HG02759 (cell line): Measurements from ENCODE around the gene FSD1.

Experiments
- ATAC-seq: cut with Tn5 transposase; IDR thresholded peaks from one replicate; pipeline ENCODE4 v1.9.1; 2021; ENCODE audit warnings: mild to moderate bottlenecking, moderate library complexity; ENCODE audit not compliant: unreplicated experiment

The FSD1 gene

DNA sequence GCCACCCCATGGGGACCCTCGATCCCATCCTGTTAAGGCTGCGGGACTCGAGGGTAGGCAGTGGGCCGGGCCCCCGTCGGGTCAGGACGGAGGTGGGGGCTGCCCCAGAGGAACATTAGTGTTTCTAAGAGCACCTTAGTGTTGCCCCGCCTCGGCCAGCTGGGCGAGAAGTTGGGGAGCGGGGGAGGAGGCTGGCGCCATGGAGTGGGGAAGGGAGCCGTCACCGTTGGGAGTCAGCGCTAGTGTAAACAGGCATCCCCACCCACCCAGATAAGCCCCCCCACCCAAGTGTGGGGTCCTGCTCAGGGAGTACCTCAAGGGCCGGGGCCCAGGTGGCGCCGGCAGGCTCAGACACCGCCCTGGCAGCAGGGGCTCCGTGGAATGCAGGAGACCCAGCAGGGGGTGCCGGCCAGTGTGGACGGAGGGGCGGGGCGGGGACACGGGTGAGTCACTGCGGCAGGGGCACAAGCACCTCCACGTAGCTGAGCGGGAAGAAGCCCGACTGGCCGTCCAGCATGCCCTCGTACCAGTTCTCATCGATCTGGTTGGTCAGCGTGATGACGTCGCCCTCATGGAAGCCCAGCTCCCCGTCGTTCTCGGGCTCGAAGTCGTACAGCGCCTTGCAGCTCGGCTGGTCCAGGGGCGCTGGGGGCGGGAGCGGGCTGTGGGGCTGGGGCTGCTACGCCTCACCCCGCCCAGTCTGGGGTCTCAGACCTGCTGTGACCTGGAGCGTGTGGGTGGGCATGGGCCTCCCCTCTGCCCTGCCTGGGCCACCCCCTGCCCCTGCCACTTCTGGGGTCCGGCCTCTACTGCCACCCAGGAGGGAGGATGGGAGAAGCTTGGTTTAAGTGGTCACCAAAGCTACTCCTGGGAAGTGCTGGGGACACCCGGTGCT, 57.0 kb downstream of the FSD1 start:
- ATAC-seq, result no peak

- no peak for ATAC-seq
These were observed 57.9 kb downstream of the FSD1 start for GRCh38 chr19:4362101-4362828.

- ATAC-seq, result no peak
These were observed 58.6 kb downstream of the FSD1 start for GRCh38 chr19:4362831-4363545.

- ATAC-seq, result no peak
These were observed 59.3 kb downstream of the FSD1 start for GRCh38 chr19:4363571-4364304.

DNA sequence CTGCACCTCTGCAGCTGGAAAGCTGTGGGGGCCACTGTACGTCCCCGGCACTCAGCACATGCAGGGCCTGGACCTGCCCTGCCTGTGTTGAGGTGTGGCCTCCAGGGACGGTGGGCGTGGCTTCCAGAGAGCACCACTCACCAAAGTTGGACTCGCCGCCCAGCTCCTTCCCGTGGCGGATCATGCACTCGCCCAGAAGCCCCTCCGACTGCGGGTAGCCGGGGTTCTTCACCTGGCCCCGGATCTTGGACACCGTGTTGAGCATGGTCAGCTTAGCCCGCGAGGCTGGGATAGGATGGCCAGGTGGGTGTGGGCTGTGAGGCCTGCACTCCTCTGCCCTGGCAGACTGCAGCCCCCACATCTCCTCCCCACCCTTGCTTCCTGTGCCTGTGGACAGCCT, 60.9 kb downstream of the FSD1 start:
- no peak for ATAC-seq

DNA sequence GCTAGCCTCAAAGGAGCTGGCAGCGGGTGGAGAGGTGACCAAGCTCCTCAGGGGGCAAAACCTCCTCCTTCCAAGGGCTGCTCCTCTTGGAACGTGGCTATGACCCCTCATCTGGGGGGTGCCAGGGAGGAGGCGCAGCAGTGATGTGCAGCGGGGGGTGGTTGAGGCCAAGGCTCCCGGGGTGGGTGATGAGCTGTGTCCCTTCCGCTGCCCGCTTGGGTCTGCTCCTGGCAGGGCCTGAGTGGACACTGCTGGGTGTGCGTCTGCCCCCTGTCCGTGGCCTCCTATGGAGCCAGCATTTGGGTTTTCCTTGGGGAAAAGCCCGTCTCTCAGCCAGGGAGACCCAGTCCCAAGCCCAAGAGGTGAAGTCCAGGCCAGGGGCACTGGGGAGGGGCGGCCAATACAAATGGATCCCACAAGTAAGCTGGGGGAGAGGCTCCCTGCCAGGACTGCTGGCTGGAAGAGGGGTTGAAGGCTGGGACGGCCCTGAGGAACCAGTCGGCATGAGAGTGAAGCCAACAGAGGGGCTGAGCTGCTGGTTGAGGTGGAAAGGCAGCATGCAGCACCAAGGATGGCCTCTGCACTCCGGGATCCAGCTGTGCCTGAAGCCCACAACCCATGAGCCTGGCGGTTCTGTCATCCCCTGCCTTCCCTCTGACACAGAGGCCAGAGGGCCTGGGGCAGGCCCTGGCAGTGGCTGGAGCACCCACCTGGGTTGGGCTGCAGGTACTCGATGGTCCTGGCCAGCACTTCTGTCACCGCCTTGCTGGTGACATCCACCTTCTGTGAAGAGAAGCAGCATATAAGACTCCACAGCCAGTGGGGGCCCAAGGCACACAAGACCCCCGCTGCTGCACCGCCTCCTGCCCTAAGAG, 61.6 kb downstream of the FSD1 start:
- no peak for ATAC-seq

GRCh38 chr19:4366666-4367335, 62.4 kb downstream of the FSD1 start:
- no peak for ATAC-seq

- no peak for ATAC-seq
These were observed 62.9 kb downstream of the FSD1 start for GRCh38 chr19:4367336-4367723.

DNA sequence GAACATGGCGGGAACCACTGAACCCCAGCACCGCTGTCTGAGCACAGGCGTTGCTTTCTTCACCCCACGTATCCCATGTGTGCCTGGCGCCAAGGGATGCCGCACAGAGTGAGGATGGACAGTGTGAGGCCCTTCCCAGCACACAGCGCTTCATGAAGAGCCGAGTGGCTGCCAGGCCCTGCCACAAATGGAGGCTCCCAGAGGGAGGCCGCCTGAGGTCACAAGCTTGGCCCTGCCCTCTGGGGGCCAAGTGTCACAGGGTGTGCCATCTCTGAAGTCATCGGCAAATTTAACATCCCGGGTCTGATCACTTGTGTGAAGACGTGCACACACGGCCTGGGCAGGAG, 63.4 kb downstream of the FSD1 start:
- ATAC-seq, result no peak

GRCh38 chr19:4368128-4368820, 63.9 kb downstream of the FSD1 start:
- peak; percentile 3 for ATAC-seq

- peak; percentile 46 for ATAC-seq
These were observed 64.9 kb downstream of the FSD1 start for GRCh38 chr19:4369109-4369887.

DNA sequence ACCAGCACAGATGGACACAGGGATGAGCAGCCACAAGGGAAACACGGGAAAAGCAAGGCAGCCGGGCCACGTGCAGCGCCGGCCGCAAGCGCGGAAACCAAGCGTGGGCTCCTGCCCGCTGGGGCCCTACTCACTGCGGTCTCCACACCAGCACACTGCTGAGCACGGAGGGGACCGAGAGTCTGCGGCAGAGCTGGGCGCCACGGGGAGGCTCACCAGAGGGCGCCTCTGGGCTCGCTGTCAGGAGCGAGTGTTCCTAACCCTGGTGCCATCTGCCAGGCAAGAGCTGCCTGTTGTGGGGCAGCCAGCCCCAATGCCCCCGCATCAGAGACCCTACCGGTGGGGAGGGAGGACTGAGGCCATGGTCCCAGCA, 65.5 kb downstream of the FSD1 start:
- peak; percentile 48 for ATAC-seq

- ATAC-seq, result no peak
These were observed 66.1 kb downstream of the FSD1 start for GRCh38 chr19:4370418-4371041.

DNA sequence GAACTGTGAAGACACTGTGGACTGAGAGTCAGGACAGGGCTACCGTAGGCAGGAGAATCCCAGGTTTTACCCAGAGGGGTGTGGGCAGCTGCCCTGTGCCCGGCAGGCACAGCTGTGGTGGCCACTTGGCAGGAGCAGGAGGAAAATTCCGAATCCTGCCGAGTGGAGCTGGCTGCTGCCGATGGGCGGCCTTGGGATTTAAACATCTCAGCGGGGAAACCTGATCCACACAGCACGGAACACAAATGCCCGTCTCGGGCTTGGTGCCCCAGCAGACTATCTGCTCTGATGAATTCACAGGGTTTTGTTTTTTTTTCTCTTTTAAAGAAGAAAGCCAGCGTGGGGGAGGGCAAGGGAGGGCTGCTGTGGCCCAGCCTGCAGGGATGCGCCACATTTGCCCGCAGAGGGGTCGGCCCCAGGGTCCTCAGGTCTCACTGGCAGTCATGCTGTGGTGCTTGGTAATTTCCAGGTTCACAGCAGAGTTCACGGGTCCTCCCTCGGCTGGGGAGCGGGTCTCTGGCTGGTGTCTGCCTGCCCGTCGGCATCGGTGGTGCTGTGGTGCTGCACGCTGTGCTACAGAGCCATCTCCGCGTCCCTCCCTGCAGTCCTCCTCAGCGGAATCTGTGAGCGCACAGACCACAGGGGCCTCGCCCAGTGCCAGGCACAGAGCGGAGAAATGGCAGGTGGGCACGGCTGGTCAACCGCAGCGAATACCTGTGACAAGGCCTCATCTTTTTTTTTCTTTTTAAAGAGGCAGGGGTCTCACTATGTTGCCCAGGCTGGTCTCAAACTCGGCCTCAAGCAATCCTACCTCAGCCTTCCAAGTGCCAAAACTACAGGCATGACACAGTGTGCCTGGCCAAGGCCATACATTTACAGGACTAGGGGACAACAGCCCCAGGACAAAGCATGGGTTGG, 67.1 kb downstream of the FSD1 start:
- ATAC-seq, result no peak

DNA sequence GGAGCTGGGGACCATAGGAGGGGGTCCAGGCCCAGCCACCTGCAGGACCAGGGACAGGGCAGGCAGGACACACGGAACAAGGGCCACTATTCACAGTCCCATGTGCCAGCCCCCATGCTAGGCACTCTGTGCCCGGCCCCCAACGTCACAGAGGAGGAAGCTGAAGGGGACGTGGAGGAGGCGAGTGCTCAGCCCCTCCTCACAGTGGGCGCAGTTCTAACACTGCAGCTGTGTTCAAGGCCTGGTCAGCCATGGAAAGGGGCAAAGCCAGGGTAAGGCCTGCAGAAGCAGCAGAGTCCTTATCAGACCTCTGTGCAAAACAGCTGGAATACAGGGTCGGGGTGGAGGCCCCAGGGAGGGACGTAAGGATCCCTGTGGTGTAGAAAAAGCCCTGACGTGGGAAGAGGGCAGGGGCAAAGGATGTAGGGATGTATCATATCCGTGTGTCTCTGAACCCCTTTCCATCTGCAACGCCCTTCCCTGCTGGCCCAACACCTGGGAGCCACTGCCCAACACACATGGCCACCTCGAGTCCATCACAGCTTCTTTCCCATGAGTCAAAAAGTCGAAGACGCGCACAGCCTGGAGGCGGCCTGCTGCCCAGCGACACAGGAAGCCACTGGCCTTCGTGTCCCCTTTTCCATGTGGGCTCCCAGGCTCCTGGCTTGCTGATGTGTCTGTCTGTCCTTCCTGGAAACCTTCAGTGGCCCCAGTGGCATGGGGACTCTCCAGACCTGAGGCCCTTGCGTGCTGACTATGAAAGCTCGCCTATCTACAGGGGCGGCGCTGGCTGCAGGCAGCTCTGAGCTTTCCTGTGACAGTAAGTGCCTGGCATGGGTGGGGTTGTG, 68.0 kb downstream of the FSD1 start:
- no peak for ATAC-seq

GRCh38 chr19:4373013-4373367, 68.6 kb downstream of the FSD1 start:
- no peak for ATAC-seq
